Measurements from ENCODE around the gene ZNF594. TPM values are rescaled to one million over a fixed set of nuclear protein-coding genes. Genes with fewer than 3 reads are reported as not detected.

Gene ZNF594
- total and polyA plus RNA-seq, 2 of the 8 experiments (the other 6 are each of a cell fraction or from before 2014, with no cell fraction given) = 3.6 to 14.3 TPM

DNA sequence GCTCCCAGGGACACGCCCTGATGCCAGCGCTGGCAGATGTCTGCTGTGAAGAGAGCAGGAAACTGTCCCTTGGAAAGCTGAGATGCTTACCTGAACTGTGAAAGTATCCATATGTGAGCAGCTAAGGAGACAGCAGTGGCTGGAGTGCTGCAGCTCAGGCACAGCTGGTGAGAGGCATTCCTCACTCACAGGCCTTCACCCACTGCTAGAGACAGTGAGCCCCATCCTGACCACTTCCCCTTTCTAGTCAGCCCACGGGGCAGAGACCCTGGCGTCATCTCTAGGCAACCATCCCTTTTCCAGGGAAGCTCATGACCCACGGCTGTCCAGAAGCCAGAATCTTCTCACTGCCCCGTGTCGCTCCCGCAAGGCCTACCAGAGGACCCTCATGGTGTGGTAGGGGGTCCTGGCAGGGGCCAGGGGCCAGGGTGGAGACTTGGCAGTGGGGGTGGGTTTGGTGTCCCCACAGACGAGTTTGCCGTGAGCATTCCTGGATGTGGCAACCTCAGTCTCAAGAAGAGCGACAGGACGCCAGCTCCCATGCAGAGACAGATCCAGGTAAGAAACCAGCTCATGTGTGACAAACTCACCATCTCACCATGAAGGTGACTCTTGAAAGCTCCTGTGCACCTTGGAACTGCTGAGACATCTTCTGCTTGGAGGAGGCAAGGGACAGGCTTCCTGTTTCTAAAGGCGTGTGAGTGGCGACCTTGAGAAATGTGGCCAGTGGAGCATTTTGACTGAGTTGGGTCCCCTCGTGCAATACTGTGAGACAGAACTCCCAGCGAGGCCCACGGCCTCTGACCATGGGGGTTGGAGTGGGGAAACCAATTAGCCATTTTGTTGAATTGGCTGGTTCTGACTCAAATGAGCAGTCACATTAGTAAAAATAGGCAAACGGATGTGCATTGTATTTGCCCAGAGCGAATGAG, 43.2 kb upstream of the ZNF594 start, which contains the start of gene SCIMP:
TSS of gene SCIMP (minus strand) at position 216 of the 932 bp plus-strand sequence. CDS start at position 111, 105 bp downstream.
- Histone ChIP-seq H3K79me1 (ENCODE audit: low read depth, low read length) (no peaks in the 10 kb centered on the region), H2BK20ac (ENCODE audit: low read length) (no peak within 1 kb of the TSS), H3K56ac (replicated peaks; ENCODE audit: insufficient read length, low read depth, low read length) (no peak within 1 kb of the TSS), H2BK5ac (ENCODE audit: low read depth, low read length) (no peak within 1 kb of the TSS), H4K91ac (replicated peaks; ENCODE audit: insufficient read length, low read length) (no peak within 1 kb of the TSS), H4K5ac (ENCODE audit: insufficient read length, low read depth, low read length) (no peak within 1 kb of the TSS), H3K36me3 (ENCODE audit: control insufficient read depth in 2 of 4, insufficient read depth in 4 of 4, low read length in 3 of 4) (no peaks in the 10 kb centered on the region), H3K27me3 (replicated peaks in 1 of 4; ENCODE audit: control insufficient read depth in 3 of 4, extremely low read depth in 1 of 4, insufficient read depth in 3 of 4, low read length in 3 of 4) (no peaks in the 10 kb centered on the region; a peak in 1 of 7 replicates), H4K20me1 (replicated peaks in 1 of 2; ENCODE audit: control insufficient read depth in 1 of 2, insufficient read depth in 2 of 2, low read length in 2 of 2) (peaks cover 0 to 2% of the 10 kb centered on the region in 2 experiments), H2BK120ac (replicated peaks; ENCODE audit: low read depth, low read length) (no peak within 1 kb of the TSS), H3K79me2 (ENCODE audit: control insufficient read depth in 1 of 2, insufficient read depth in 2 of 2, low read length in 2 of 2) (no peaks in the 10 kb centered on the region), H3K4me3 (ENCODE audit: extremely low read depth in 1 of 4, insufficient read depth in 2 of 4, low read depth in 3 of 4, low read length in 4 of 4) (no peak within 1 kb of the TSS), H3K4me1 (replicated peaks in 1 of 4; ENCODE audit: control insufficient read depth in 3 of 4, insufficient read depth in 4 of 4, low read length in 3 of 4) (no peaks in the 10 kb centered on the region), H2BK15ac (ENCODE audit: low read length) (no peak within 1 kb of the TSS), H3K4ac (replicated peaks; ENCODE audit: insufficient read length, low read depth, low read length) (no peak within 1 kb of the TSS), H4K8ac (ENCODE audit: extremely low read depth, insufficient read depth, low read length) (no peak within 1 kb of the TSS; the same call in 1 of the 2 replicates), H2BK12ac (ENCODE audit: low read depth, low read length) (no peak within 1 kb of the TSS), H3K14ac (ENCODE audit: insufficient read length) (no peak within 1 kb of the TSS), H3K9ac (replicated peaks in 1 of 4; ENCODE audit: extremely low read depth in 1 of 4, low read depth in 3 of 4, low read length in 3 of 4) (no peak within 1 kb of the TSS), H3K23ac (ENCODE audit: insufficient read length) (no peak within 1 kb of the TSS), H3K18ac (ENCODE audit: extremely low read depth, low read length) (no peak within 1 kb of the TSS), H2AFZ (ENCODE audit: low read length) (no peak within 1 kb of the TSS), H3K9me3 (ENCODE audit: insufficient read depth in 2 of 2, low read depth in 1 of 2, low read length in 1 of 2) (no peaks in the 10 kb centered on the region), H3K23me2 (ENCODE audit: low read depth, low read length) (no peaks in the 10 kb centered on the region), H2AK5ac (ENCODE audit: low read depth, low read length) (no peak within 1 kb of the TSS), H3K27ac (ENCODE audit: low read depth, low read length) (no peak within 1 kb of the TSS), H3K4me2 (ENCODE audit: insufficient read depth in 1 of 2, low read depth in 2 of 2, low read length in 2 of 2) (no peak within 1 kb of the TSS)
- ChIA-PET CTCF (ENCODE audit: partially characterized antibody) (interaction anchor here (1.2 to 3.4 kb wide), 2 partner anchors 7 to 15 kb away, joined by 3 to 20 read pairs; no protein-coding TSS in a partner anchor), POLR2A (ENCODE audit: partially characterized antibody) (no interaction called here)
- DNase-seq (ENCODE audit: low read depth in 1 of 2, low spot score in 2 of 2) (no peak), FAIRE-seq (no peak)
- no peak for TF ChIP-seq CREB1 (IDR thresholded peaks at IDR 0.05)
- TF ChIP-seq RNF2 (IDR thresholded peaks at IDR 0.05; ENCODE audit: borderline replicate concordance, low read depth, low read length, missing control alignments, poor library complexity, severe bottlenecking) = no peak
- TF ChIP-seq MAFK (IDR thresholded peaks at IDR 0.05; ENCODE audit: low read depth, low read length) = no peak
- TF ChIP-seq BRCA1 (IDR thresholded peaks at IDR 0.05; ENCODE audit: low read depth, low read length) = no peak
- no peak for TF ChIP-seq CHD1 (IDR thresholded peaks at IDR 0.05; ENCODE audit: low read depth, low read length)
- no peak for TF ChIP-seq RFX5 (IDR thresholded peaks at IDR 0.05; ENCODE audit: borderline replicate concordance, low read depth, low read length)
- TF ChIP-seq TAF7 (optimal IDR thresholded peaks at IDR 0.05; ENCODE audit: borderline replicate concordance, low read depth, low read length) = no peak
- TF ChIP-seq HDAC2 (IDR thresholded peaks at IDR 0.05; ENCODE audit: borderline replicate concordance in 1 of 2, low read depth in 2 of 2, low read length in 2 of 2) = no peak
- no peak for TF ChIP-seq BACH1 (IDR thresholded peaks at IDR 0.05; ENCODE audit: low read length)
- WGBS, 2 experiments (ENCODE audit: extremely low coverage in 1 of 2, insufficient coverage in 1 of 2, insufficient read length in 1 of 2, insufficient replicate concordance in 2 of 2, low coverage in 1 of 2, low lambda C conversion rate in 2 of 2, missing lambda C conversion rate in 1 of 2) = 91% methylated on average over 19 of the region's 19 CpGs; no CpG with 5 or more reads in 1 of the 2 experiments

Data from H1 (cell line).